SK-N-SH treated with all-trans-retinoic acid at 6 μM for 48 hours (cell line): ENCODE data around the gene SNAPIN.

Source experiments
- ARNTL ChIP-seq: fragments of 450-650 bp; formaldehyde crosslinking; IDR thresholded peaks from 2 replicates; pipeline ENCODE4 v1.5.0; 2020; ENCODE audit warnings: low read depth, mild to moderate bottlenecking, moderate library complexity, borderline replicate concordance
- BACH2 ChIP-seq: fragments of 250-450 bp; sonication (Bioruptor Pico); IDR thresholded peaks from 2 replicates; pipeline ENCODE4 v1.9.0; 2021; ENCODE audit warnings: mild to moderate bottlenecking, borderline replicate concordance
- GLIS3 ChIP-seq: fragments of 250-450 bp; sonication (Bioruptor Pico); IDR thresholded peaks from 2 replicates; pipeline ENCODE4 v1.5.0; 2020; ENCODE audit warnings: mild to moderate bottlenecking, moderate library complexity
- RARB ChIP-seq: fragments of 250-450 bp; sonication (Bioruptor Pico); IDR thresholded peaks from 2 replicates; pipeline ENCODE4 v1.8.0; 2021; ENCODE audit warnings: mild to moderate bottlenecking, moderate library complexity
- ZFP3 ChIP-seq: fragments of 250-450 bp; sonication (Bioruptor Pico); IDR thresholded peaks from 2 replicates; pipeline ENCODE4 v1.5.0; 2020; ENCODE audit warnings: mild to moderate bottlenecking, moderate library complexity
- ZFP30 ChIP-seq: fragments of 450-650 bp; formaldehyde crosslinking; IDR thresholded peaks from 2 replicates; pipeline ENCODE4 v1.5.0; 2022; ENCODE audit warnings: mild to moderate bottlenecking, moderate library complexity
- ZNF70 ChIP-seq: fragments of 450-650 bp; formaldehyde crosslinking; IDR thresholded peaks from 2 replicates; pipeline ENCODE4 v1.5.0; 2020; ENCODE audit warnings: mild to moderate bottlenecking, moderate library complexity
- TF ChIP-seq, protein P1 (sequence below): fragments of 250-450 bp; sonication (Bioruptor Pico); IDR thresholded peaks from 2 replicates; pipeline ENCODE4 v1.5.1; 2020; ENCODE audit warnings: low read depth, mild to moderate bottlenecking, moderate library complexity
- TF ChIP-seq, protein P2 (sequence below): fragments of 250-450 bp; sonication (Bioruptor Pico); IDR thresholded peaks from 2 replicates; pipeline ENCODE4 v1.8.0; 2021; ENCODE audit warnings: low read depth, mild to moderate bottlenecking, moderate library complexity, borderline replicate concordance
- TF ChIP-seq, protein P3 (sequence below): fragments of 250-450 bp; sonication (Bioruptor Pico); IDR thresholded peaks from 2 replicates; pipeline ENCODE4 v1.5.0; 2020; ENCODE audit warnings: mild to moderate bottlenecking, moderate library complexity

DNA sequence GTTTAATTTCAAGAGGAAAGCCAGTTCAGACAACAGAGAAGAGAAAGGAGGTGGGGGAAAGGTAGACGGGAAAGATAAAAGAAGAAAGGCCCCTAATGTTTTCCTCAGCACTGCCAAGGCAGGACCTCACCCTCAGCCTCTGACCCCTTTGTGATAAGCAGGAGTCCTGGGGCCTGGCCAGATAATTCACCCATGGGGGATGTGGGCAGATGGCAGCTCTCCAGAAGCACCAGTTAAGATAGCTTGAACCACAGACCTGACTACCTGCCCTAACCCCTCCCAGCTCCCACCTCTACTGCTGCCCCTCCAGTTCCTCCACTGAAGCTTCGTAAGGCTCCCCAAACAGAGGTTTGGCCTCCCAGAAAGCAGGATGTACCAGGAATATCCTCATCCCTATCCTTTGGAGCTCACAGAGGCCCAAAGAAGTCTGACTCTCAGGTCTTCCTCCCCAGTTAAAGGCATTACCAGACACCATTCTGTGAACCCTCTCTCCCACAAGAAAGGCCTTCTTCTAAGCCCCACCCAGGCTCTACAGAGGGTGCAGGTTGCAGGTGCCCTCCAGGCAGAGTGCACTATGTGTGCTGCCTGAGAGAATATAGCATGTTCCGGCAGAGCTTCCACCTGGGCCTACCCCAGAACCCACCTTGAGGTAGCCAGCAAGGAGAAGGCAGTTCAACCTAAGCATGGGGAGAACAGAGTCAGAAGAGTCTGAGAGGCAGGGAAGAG lies 9.2 kb upstream of the SNAPIN start:
- TF ChIP-seq, protein P1, sequence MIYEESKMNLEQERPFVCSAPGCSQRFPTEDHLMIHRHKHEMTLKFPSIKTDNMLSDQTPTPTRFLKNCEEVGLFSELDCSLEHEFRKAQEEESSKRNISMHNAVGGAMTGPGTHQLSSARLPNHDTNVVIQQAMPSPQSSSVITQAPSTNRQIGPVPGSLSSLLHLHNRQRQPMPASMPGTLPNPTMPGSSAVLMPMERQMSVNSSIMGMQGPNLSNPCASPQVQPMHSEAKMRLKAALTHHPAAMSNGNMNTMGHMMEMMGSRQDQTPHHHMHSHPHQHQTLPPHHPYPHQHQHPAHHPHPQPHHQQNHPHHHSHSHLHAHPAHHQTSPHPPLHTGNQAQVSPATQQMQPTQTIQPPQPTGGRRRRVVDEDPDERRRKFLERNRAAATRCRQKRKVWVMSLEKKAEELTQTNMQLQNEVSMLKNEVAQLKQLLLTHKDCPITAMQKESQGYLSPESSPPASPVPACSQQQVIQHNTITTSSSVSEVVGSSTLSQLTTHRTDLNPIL (CRISPR knock-in tag), result no peak
- no peak for TF ChIP-seq ZFP30 (CRISPR knock-in tag)
- TF ChIP-seq, protein P2, sequence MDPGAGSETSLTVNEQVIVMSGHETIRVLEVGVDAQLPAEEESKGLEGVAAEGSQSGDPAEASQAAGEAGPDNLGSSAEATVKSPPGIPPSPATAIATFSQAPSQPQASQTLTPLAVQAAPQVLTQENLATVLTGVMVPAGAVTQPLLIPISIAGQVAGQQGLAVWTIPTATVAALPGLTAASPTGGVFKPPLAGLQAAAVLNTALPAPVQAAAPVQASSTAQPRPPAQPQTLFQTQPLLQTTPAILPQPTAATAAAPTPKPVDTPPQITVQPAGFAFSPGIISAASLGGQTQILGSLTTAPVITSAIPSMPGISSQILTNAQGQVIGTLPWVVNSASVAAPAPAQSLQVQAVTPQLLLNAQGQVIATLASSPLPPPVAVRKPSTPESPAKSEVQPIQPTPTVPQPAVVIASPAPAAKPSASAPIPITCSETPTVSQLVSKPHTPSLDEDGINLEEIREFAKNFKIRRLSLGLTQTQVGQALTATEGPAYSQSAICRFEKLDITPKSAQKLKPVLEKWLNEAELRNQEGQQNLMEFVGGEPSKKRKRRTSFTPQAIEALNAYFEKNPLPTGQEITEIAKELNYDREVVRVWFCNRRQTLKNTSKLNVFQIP (CRISPR knock-in tag), result no peak
- no peak for TF ChIP-seq ZNF70 (CRISPR knock-in tag)
- TF ChIP-seq RARB (CRISPR knock-in tag), result no peak; the same call in 1 of the 2 replicates
- TF ChIP-seq GLIS3 (CRISPR knock-in tag), result no peak
- no peak for TF ChIP-seq ARNTL (CRISPR knock-in tag)
- TF ChIP-seq BACH2, result no peak
- no peak for TF ChIP-seq ZFP3
- TF ChIP-seq, protein P3, sequence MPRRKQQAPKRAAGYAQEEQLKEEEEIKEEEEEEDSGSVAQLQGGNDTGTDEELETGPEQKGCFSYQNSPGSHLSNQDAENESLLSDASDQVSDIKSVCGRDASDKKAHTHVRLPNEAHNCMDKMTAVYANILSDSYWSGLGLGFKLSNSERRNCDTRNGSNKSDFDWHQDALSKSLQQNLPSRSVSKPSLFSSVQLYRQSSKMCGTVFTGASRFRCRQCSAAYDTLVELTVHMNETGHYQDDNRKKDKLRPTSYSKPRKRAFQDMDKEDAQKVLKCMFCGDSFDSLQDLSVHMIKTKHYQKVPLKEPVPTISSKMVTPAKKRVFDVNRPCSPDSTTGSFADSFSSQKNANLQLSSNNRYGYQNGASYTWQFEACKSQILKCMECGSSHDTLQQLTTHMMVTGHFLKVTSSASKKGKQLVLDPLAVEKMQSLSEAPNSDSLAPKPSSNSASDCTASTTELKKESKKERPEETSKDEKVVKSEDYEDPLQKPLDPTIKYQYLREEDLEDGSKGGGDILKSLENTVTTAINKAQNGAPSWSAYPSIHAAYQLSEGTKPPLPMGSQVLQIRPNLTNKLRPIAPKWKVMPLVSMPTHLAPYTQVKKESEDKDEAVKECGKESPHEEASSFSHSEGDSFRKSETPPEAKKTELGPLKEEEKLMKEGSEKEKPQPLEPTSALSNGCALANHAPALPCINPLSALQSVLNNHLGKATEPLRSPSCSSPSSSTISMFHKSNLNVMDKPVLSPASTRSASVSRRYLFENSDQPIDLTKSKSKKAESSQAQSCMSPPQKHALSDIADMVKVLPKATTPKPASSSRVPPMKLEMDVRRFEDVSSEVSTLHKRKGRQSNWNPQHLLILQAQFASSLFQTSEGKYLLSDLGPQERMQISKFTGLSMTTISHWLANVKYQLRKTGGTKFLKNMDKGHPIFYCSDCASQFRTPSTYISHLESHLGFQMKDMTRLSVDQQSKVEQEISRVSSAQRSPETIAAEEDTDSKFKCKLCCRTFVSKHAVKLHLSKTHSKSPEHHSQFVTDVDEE (CRISPR knock-in tag), result no peak
